CD4-positive, alpha-beta T cell treated with Interleukin-17A for 1 hour (primary cell): ENCODE results near the gene NOL4.

ENCODE experiments used
- DNase-seq: peaks from one replicate; pipeline ENCODE4 v3.0.0-alpha.2; 2020

The NOL4 gene

GRCh38 chr18:34189656-34190435, 34.9 kb downstream of the NOL4 start:
- DNase-seq: no peak
